Naive thymus-derived CD8-positive, alpha-beta T cell (primary cell): Measurements from ENCODE around the gene SPRY4. TPM values are rescaled to one million over a fixed set of nuclear protein-coding genes. Genes with fewer than 3 reads are reported as not detected.

Source experiments
- ATAC-seq, 2 donors: fragments of 150-1000 bp; cut with Tn5 transposase in 1 of 2; sonication (Bioruptor Pico), chemical (Tn5 transposase) in 1 of 2; 1 replicate in 1 of 2; 2 replicates in 1 of 2; pipeline ENCODE4 v1.10.0; 2021; ENCODE audit warnings: mild to moderate bottlenecking in 2 of 2, moderate library complexity in 2 of 2
- POLR2A ChIA-PET: fragments of 350-600 bp; sonication (Branson Sonifier 250); formaldehyde crosslinking; loops from one replicate; lab custom pipeline; 2021; ENCODE audit warnings: antibody characterized with exemption; lab: Charles Lee
- DNase-seq, 10 donors: peaks; one replicate each; pipeline versions ENCODE4 v3.0.0 to v3.0.0-alpha.2; 2020 to 2022
- H3K27ac Mint-ChIP-seq, 10 donors: one replicate each; pipeline ENCODE4 v1.8.0; 2020 to 2022; ENCODE audit warnings: mild to moderate bottlenecking in 10 of 10, mixed read lengths in 10 of 10, moderate library complexity in 4 of 10, inconsistent platforms in 1 of 10
- H3K27me3 Mint-ChIP-seq, 5 donors: one replicate each; pipeline ENCODE4 v1.8.0; 2021 to 2022; ENCODE audit warnings: mixed read lengths in 5 of 5
- H3K36me3 Mint-ChIP-seq, 3 donors: one replicate each; pipeline ENCODE4 v1.8.0; 2020 to 2022; ENCODE audit warnings: mixed read lengths in 3 of 3, mild to moderate bottlenecking in 2 of 3, inconsistent platforms in 1 of 3
- H3K4me1 Mint-ChIP-seq, 4 donors: one replicate each; pipeline ENCODE4 v1.8.0; 2021 to 2022; ENCODE audit warnings: mixed read lengths in 4 of 4
- H3K4me3 Mint-ChIP-seq, 10 donors: one replicate each; pipeline ENCODE4 v1.8.0; 2020 to 2022; ENCODE audit warnings: mild to moderate bottlenecking in 10 of 10, mixed read lengths in 10 of 10, moderate library complexity in 6 of 10, inconsistent platforms in 1 of 10
- H3K9me3 Mint-ChIP-seq, 9 donors: one replicate each; pipeline ENCODE4 v1.8.0; 2020 to 2022; ENCODE audit warnings: mixed read lengths in 9 of 9, mild to moderate bottlenecking in 3 of 9, inconsistent platforms in 1 of 9, moderate library complexity in 1 of 9
- polyA plus RNA-seq, 3 donors: library from polyadenylated mRNA; unstranded; fragments of 300-500 nt; fragmentation: Illumina TruSeq; gene quantifications; one replicate each; pipeline ENCODE4 v1.2.3, GENCODE V29; 2021
- total RNA-seq, 8 experiments: library from RNA in 2 of 8; stranded (reverse) in 2 of 8; gene quantifications; one replicate each; pipeline ENCODE4 v1.2.3 and lab custom pipeline; 2021 to 2026

SPRY4 gene
- total and polyA plus RNA-seq, 5 experiments from 2014 or later, result not detected

DNA sequence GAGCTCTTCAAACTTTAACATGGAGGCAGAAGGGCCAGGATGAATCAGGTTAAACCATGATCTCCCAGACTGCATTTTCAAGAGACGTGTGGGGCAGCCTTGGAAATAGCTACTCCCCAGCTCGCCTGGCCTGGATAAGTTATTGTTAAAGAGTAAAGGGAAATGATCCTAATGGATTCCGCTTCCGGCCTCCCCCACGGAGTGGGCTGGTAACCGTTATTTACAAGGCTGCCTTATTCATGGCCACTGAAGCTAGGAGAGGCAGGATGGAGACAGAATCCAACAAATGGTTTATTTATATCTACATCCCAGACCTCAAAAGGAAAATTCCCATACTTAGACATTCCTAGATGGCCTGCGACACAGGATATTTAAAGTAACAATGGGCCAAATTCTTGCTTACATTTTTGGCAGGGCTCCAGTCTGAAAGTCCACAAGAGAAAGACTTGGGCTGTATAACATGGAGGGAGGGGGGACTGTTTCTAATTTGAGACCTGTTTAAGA lies 27.9 kb downstream of the SPRY4 start:
- Mint-ChIP-seq H3K36me3 (no peaks in the 10 kb centered on the region), H3K9me3 (no peaks in the 10 kb centered on the region), H3K4me1 (peaks cover 0 to 7% (median 6%) of the 10 kb centered on the region in 4 donors), H3K27me3 (peaks cover 0 to 14% (median 4%) of the 10 kb centered on the region in 5 donors), H3K27ac (no peak overlapping the region), H3K4me3 (no peak overlapping the region)
- DNase-seq (no peak), ATAC-seq (no peak)
- POLR2A ChIA-PET, result no interaction called here

DNA sequence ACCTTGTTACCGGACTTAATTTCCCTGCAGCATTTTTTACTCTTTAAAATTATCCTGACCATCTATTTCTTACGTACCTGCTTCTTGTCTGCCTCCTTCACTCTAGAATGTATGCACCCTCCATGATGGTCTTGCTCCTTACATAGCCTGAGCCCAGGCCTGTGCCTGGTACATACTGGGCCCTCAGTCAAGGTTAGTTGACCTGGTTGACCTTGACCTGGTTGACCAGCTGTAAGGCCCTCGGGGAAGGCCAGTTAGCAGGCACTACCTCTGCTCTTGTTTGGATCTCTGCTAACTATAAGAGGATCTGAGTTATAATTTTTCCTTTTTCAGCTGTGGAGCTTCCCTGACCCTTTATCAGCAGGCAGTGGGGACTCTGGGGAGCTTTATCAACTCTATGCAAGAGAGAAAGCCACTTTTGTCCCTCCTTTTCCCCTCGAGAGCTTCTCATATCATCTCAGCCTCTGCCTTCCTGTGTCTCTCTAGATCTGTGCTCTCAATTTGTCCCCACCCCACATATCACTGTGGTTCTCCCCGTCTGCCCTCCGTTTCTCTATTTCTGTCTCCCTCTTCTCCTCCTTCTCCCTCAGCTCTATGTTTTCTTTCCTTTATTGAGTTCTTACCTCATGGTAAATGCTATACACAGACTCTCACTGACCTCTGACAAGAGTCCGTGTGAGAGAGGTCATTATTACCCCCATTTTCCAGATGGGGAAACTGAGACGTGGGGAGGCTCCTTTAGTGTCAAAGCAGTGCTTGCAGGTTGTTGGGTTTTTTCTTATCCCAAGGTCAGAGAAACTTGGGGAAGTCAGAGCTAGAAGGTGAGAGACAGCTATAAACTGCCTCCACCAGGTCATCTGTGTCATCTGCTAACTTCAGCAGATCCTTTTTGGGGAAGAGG lies 28.6 kb downstream of the SPRY4 start:
- Mint-ChIP-seq H3K4me3 (no peak overlapping the region), H3K36me3 (no peaks in the 10 kb centered on the region), H3K27ac (peak overlapping the region in 1 of 10 donors; percentile 4), H3K27me3 (peaks cover 0 to 14% (median 4%) of the 10 kb centered on the region in 5 donors), H3K9me3 (no peaks in the 10 kb centered on the region), H3K4me1 (peaks cover 0 to 3% (median under 1%) of the 10 kb centered on the region in 4 donors)
- no peak for DNase-seq
- POLR2A ChIA-PET, result no interaction called here
- ATAC-seq, result no peak

DNA sequence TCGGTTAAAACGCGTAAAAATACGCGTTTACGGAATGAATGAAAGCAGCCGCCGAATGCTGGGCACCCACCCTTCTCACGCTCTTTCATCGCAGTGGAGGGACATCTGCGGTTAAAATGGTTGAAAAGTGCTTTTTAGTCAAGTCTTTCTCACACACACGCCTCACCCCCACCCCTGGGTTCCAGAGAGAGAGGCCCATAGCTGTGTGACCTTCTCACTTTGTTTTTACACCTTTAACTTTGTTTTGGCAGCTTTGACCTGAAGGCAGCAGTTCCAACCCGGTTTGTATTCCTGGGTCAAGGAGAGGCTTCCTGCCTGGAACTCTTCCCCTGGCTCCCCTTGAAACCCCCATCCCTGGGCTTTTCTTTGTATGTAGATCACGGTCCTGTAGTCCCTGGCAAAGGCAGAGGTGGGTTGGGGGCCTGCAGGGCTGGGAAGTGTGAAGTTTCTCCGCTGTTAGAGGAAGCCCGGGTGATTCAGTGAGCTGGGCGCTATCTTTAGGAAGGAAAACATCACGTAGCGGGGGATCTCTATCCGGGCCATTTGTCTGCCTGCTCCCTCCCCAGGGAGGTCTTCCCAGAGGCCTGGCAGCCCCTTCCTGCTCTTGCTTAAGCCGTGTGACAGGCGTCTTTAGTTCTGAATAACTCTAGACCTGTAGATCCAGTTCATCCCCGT lies 29.6 kb downstream of the SPRY4 start:
- Mint-ChIP-seq H3K27me3 (peaks cover 0 to 14% (median 4%) of the 10 kb centered on the region in 5 donors), H3K4me1 (peaks cover 0 to 3% (median 0%) of the 10 kb centered on the region in 4 donors), H3K36me3 (no peaks in the 10 kb centered on the region), H3K9me3 (no peaks in the 10 kb centered on the region), H3K4me3 (no peak overlapping the region), H3K27ac (no peak overlapping the region)
- POLR2A ChIA-PET, result no interaction called here
- DNase-seq (no peak), ATAC-seq (no peak)

DNA sequence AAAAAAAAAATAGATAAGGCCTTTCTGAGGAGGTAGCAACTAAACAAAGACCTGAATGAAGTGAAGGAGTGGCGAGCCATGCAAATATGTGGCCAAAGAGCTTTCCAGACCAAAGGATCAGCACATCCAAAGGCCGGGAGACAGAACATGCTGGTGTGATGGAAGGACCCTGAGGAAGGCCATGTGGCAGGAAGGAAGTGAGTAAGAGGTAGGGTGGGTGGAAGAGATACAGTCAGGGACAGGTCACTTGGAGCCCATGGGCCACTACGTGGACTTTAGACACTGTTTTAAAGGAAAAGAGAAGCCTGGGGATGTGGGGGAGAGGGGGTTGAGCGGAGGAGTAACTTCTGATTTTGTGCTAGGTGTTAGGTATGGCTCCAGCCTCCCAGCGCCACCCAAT lies 31.3 kb downstream of the SPRY4 start:
- ATAC-seq, result no peak
- DNase-seq, result no peak
- H3K9me3 Mint-ChIP-seq, result no peaks in the 10 kb centered on the region
- no peaks in the 10 kb centered on the region for H3K36me3 Mint-ChIP-seq
- POLR2A ChIA-PET, result no interaction called here
- peaks cover 0 to 20% (median 4%) of the 10 kb centered on the region in 5 donors for H3K27me3 Mint-ChIP-seq
- no peak overlapping the region for H3K4me3 Mint-ChIP-seq
- H3K4me1 Mint-ChIP-seq, result peaks cover 0 to 4% (median 0%) of the 10 kb centered on the region in 4 donors
- H3K27ac Mint-ChIP-seq, result no peak overlapping the region

DNA sequence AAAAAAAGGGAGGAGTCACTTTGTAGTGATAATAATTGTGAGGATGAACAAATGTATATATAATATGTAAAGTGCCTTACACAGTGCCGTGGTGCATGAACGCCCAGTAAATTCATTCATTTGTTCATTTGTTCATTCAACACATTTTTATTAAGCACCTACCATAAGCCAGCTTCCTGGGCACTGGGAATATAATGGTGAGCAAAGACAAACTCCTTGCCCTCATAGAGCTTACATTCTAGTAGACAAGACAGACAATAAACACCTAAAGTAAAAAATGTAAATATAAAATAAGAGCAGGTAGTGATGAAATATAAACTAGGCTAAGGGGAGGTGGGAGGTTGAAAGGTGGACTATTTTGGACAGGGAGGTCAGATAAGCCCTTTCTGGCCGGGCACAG lies 32.0 kb downstream of the SPRY4 start:
- Mint-ChIP-seq H3K9me3 (no peaks in the 10 kb centered on the region), H3K27ac (no peak overlapping the region), H3K36me3 (no peaks in the 10 kb centered on the region), H3K27me3 (peaks cover 0 to 20% (median 4%) of the 10 kb centered on the region in 5 donors), H3K4me3 (no peak overlapping the region), H3K4me1 (peaks cover under 1 to 5% (median 3%) of the 10 kb centered on the region in 4 donors)
- DNase-seq (no peak), ATAC-seq (no peak)
- POLR2A ChIA-PET, result no interaction called here

DNA sequence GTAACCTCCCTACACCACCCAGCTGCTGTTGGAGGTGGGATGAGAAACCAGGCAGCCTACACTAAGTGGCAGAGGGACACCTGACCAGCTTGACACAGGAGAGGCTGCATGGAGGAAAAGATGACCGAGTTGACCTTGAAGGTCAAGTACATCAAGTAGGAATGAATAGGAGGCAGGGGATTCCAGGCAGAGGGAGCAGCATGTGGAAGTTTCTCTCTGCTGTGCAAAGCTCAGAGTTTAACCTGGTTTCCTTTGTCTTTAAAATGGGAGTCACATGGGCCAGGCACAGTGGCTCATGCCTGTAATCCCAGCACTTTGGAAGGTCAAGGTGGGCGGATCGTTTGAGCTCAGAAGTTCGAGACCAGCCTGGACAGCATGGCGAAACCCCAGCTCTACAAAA lies 32.6 kb downstream of the SPRY4 start:
- no peak for DNase-seq
- peaks cover 6 to 11% (median 7%) of the 10 kb centered on the region in 4 donors for H3K4me1 Mint-ChIP-seq
- H3K36me3 Mint-ChIP-seq, result no peaks in the 10 kb centered on the region
- no peak overlapping the region for H3K4me3 Mint-ChIP-seq
- no peak for ATAC-seq
- H3K27ac Mint-ChIP-seq, result no peak overlapping the region
- POLR2A ChIA-PET, result no interaction called here
- no peaks in the 10 kb centered on the region for H3K9me3 Mint-ChIP-seq
- peaks cover 0 to 20% (median 4%) of the 10 kb centered on the region in 5 donors for H3K27me3 Mint-ChIP-seq

DNA sequence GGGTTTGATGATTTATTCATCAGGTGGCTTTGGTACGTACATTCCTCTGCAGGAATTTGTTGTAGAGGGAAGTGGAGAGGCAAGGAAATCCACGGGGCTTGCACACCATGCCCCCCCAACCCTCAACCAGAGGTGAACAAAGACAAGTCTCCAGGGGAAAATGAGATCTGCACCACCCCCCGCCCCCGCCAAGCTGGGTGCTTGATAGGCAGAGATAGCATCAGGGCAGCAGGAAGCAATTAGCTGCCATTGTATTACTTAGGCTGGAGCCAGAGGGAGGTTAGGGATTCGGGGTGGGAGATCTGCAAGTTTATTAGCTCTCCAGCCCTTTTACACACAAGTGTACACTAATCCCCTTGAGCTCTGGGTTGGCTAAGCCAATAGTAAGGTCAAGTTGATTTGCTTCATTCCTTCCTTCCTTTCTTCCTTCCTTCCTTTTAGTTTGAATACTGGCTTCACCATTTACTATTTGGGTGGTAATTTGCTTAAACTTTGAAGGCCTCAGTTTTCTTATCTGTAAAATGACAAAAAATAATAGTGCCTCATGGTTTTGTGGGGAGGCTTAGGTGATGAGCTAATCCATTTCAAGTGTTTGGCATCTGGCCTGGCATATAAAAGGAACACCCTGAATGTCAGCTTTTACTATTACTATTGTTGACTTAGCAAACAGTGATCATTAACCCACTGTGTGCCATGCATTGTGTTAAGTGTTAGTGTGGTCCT lies 34.1 kb downstream of the SPRY4 start:
- POLR2A ChIA-PET, result no interaction called here
- peaks cover 6 to 12% (median 8%) of the 10 kb centered on the region in 4 donors for H3K4me1 Mint-ChIP-seq
- no peak for ATAC-seq
- H3K27ac Mint-ChIP-seq, result no peak overlapping the region
- peaks cover 0 to 2% (median 0%) of the 10 kb centered on the region in 9 donors for H3K9me3 Mint-ChIP-seq
- DNase-seq, result no peak
- H3K27me3 Mint-ChIP-seq, result peaks cover 0 to 9% (median 2%) of the 10 kb centered on the region in 5 donors
- no peaks in the 10 kb centered on the region for H3K36me3 Mint-ChIP-seq
- no peak overlapping the region for H3K4me3 Mint-ChIP-seq

DNA sequence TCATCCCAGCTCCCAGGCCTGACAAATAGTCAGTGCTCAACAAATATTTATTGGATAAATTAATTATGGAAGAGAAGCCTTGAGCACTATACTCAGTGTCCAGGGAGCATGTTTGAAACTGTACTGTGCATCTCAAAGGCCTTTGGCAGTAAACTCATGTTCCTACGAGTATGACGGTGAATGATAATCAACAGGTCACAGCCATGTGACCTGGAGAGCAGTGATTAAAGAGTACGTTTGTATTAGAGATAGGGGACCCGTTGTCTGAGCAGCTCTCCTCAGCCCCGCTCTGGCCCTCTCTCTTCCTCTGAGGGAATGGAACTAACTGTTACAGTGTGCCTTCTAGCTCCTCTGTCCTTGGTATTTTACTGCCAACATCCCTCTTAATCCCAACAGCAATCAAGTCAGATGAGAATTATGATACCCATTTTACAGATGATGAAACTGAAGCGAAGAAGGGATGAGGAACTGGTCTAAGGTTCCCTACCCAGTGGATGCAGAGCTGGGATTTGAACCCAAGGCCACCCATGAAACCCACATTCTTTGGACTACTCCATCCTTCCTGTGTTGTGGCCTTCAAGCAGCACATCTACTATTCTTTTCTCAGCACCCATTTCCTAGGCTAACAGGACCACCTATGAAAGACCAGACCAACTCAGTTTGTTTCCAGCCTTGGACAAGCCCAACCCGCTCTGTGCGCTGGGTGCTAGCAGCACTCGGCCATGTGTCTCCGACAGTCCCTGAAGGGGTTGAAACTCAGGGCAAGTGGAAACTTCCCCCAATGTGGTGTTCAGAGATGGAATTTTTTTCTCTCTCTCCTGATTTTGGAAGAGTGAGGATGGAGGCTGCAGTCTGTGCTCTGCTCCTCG lies 34.9 kb downstream of the SPRY4 start:
- peak overlapping the region in 1 of 10 donors; percentile 32 for H3K27ac Mint-ChIP-seq
- no peak overlapping the region for H3K4me3 Mint-ChIP-seq
- H3K27me3 Mint-ChIP-seq, result peaks cover 0 to 7% (median 2%) of the 10 kb centered on the region in 5 donors
- DNase-seq (no peak), ATAC-seq (no peak)
- H3K4me1 Mint-ChIP-seq, result peaks cover 6 to 12% (median 8%) of the 10 kb centered on the region in 4 donors
- no peaks in the 10 kb centered on the region for H3K36me3 Mint-ChIP-seq
- peaks cover 0 to 2% (median 0%) of the 10 kb centered on the region in 9 donors for H3K9me3 Mint-ChIP-seq
- POLR2A ChIA-PET, result no interaction called here

DNA sequence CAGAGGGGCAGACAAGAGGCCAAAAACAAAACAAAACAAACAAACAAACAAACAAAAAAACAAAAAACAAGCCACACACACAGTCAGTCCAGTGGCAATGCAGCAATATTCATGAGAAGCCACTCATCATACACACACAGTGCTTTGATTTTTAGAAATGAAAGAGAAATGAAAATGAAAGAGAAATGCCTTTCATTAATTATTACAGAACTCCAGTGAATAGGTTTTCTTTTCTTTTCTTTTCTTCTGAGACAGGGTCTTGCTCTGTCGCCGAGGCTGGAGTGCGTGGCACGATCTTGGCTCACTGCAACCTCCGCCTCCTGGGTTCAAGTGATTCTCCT lies 36.9 kb downstream of the SPRY4 start:
- H3K4me3 Mint-ChIP-seq, result no peak overlapping the region

DNA sequence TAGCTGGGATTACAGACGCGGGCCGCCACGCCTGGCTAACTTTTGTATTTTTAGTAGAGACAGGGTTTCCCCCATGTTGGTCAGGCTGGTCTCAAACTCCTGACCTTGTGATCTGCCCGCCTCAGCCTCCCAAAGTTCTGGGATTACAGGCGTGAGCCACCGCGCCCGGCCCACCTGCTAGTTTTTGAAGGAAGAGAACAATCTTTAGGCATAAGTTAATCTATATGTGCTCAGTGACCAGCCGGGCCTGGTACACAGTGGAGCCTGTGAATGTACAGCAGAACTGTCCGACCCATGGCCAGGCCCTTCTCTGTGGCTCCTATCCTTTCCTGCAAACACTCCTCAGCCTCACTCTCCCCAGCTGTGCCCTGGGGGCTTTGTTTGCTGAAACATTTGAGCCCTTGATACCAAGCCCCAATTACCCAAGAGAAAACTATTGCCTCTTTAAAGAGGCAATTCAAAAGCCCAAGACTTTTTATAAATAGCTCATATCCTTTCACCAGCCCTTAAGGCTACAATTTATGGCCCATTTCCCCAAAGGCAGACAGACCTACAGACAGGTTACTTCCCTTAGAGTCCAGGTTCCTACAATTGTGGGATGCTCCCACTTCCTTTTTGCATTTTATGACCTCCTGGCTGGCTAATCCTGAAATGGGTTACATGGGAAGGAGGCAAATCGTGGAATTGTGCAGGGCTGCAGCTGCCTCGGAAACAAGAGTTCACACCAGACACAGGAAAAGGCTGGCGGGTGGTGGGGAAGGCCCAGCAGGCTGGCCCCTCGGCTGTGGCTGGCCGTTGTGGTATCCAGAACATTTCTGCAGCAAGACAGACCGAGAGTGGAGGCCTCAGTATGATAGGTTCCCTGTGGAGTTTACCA lies 37.5 kb downstream of the SPRY4 start:
- POLR2A ChIA-PET, result no interaction called here
- peak overlapping the region in 2 of 10 donors; percentile 28 to 58 for H3K27ac Mint-ChIP-seq
- no peak for ATAC-seq
- peaks cover 3 to 12% (median 7%) of the 10 kb centered on the region in 4 donors for H3K4me1 Mint-ChIP-seq
- H3K36me3 Mint-ChIP-seq, result no peaks in the 10 kb centered on the region
- no peak for DNase-seq
- no peak overlapping the region for H3K4me3 Mint-ChIP-seq
- H3K27me3 Mint-ChIP-seq, result peaks cover 0 to 7% (median 0%) of the 10 kb centered on the region in 5 donors
- peaks cover 0 to 2% (median 0%) of the 10 kb centered on the region in 9 donors for H3K9me3 Mint-ChIP-seq

More for the DNA sequence above, 36.9 kb downstream of the SPRY4 start:
- H3K36me3 Mint-ChIP-seq, result no peaks in the 10 kb centered on the region
- POLR2A ChIA-PET, result no interaction called here
- peaks cover 0 to 7% (median 0%) of the 10 kb centered on the region in 5 donors for H3K27me3 Mint-ChIP-seq
- H3K27ac Mint-ChIP-seq, result no peak overlapping the region
- no peak for DNase-seq
- H3K9me3 Mint-ChIP-seq, result peaks cover 0 to 2% (median 0%) of the 10 kb centered on the region in 9 donors
- ATAC-seq, result no peak
- peaks cover 3 to 12% (median 7%) of the 10 kb centered on the region in 4 donors for H3K4me1 Mint-ChIP-seq

DNA sequence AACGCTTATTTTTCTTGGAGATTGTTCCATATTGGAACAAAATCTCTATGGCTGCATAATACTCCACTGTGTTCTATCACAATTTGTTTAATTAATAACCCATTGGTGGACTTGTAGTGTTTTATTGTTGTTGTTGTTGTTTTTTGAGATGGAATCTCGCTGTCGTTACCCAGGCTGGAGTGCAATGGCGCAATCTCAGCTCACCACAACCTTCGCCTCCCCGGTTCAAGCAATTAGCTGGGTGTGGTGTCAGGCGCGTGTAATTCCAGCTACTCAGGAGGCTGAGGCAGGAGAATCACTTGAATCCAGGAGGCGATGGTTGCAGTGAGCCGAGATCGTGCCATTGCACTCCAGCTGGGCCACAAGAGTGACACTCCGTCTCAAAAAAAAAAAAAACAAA lies 38.7 kb downstream of the SPRY4 start:
- DNase-seq (no peak), ATAC-seq (no peak)
- H3K27me3 Mint-ChIP-seq, result peaks cover 0 to 7% (median 0%) of the 10 kb centered on the region in 5 donors
- no peak overlapping the region for H3K27ac Mint-ChIP-seq
- H3K9me3 Mint-ChIP-seq, result peaks cover 0 to 2% (median 0%) of the 10 kb centered on the region in 9 donors
- peaks cover 3 to 12% (median 7%) of the 10 kb centered on the region in 4 donors for H3K4me1 Mint-ChIP-seq
- POLR2A ChIA-PET, result no interaction called here
- no peak overlapping the region for H3K4me3 Mint-ChIP-seq
- H3K36me3 Mint-ChIP-seq, result no peaks in the 10 kb centered on the region
